Measurements from ENCODE around the gene CAV2.

CAV2 gene

DNA sequence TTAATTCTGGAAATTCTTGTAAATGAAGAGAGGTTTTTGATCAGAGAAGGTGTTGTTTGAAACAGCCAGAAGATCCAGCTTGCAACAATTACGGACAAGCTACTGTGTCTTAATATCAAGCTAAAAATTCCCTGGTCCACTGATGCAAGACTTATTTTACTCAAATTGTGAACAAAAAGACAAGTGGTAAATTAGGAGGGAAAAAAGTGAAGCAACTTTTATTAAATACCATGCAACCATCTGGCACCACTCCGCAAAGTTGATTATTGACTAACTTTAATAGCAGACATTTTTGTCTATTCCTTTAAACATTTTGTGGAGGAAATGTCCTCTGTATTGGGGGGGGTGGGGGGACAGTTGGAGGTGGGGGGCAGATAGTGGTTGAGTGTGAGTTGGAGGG, 5.1 kb upstream of the CAV2 start:
- Histone ChIP-seq H3K79me2 (ENCODE audit: insufficient read depth, low read length) (no peaks in the 10 kb centered on the region), H3K36me3 (ENCODE audit: insufficient read depth, low read length) (no peaks in the 10 kb centered on the region), H4K20me1 (ENCODE audit: insufficient read depth, low read length) (no peaks in the 10 kb centered on the region), H3F3A (ENCODE audit: insufficient read depth, low read length) (no peaks in the 10 kb centered on the region), H3K4me3 (ENCODE audit: low read depth, low read length, poor library complexity, severe bottlenecking) (no peak overlapping the region), H2AFZ (ENCODE audit: low read length) (no peak overlapping the region), H3K9me3 (ENCODE audit: low read length) (no peaks in the 10 kb centered on the region), H3K9ac (ENCODE audit: low read length) (no peak overlapping the region), H3K9me2 (ENCODE audit: low read depth, low read length) (no peaks in the 10 kb centered on the region), H3K27ac (ENCODE audit: low read depth, low read length, poor library complexity, severe bottlenecking) (no peak overlapping the region), H3K4me2 (ENCODE audit: low read length) (no peak overlapping the region), H3K27me3 (ENCODE audit: insufficient read depth, low read length) (no peaks in the 10 kb centered on the region), H3K4me1 (ENCODE audit: insufficient read depth, low read length, severe bottlenecking) (no peaks in the 10 kb centered on the region)
- TF ChIP-seq EZH2 (IDR thresholded peaks at IDR 0.05; ENCODE audit: borderline replicate concordance, low read length): no peak
- TF ChIP-seq, protein P1, sequence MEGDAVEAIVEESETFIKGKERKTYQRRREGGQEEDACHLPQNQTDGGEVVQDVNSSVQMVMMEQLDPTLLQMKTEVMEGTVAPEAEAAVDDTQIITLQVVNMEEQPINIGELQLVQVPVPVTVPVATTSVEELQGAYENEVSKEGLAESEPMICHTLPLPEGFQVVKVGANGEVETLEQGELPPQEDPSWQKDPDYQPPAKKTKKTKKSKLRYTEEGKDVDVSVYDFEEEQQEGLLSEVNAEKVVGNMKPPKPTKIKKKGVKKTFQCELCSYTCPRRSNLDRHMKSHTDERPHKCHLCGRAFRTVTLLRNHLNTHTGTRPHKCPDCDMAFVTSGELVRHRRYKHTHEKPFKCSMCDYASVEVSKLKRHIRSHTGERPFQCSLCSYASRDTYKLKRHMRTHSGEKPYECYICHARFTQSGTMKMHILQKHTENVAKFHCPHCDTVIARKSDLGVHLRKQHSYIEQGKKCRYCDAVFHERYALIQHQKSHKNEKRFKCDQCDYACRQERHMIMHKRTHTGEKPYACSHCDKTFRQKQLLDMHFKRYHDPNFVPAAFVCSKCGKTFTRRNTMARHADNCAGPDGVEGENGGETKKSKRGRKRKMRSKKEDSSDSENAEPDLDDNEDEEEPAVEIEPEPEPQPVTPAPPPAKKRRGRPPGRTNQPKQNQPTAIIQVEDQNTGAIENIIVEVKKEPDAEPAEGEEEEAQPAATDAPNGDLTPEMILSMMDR (IDR thresholded peaks at IDR 0.05; ENCODE audit: low read length): no peak

DNA sequence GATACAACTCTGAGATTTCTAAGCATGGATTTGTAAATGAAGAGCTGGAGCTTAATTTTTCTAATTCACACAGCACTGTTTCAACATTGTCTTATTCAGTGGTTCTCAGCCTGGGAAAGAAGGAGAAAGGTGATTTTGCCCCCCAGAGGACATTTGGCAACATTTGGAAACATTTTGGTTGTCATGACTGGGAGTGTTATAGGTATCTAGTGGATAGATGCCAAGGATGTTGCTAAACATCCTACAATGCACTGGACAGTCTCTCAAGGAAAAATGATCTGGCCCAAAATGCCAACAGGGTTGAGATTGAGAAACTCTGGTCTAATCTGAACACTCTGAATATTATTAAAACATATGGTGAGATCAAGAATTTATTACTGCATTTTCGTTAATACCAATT, 3.8 kb upstream of the CAV2 start:
- no peaks in the 10 kb centered on the region for H3K36me3 ChIP-seq (ENCODE audit: insufficient read depth, low read length)
- no peak overlapping the region for H3K4me3 ChIP-seq (ENCODE audit: low read depth, low read length, poor library complexity, severe bottlenecking)
- H3F3A ChIP-seq (ENCODE audit: insufficient read depth, low read length): no peaks in the 10 kb centered on the region
- no peaks in the 10 kb centered on the region for H3K27me3 ChIP-seq (ENCODE audit: insufficient read depth, low read length)
- TF ChIP-seq, protein P1 (IDR thresholded peaks at IDR 0.05; ENCODE audit: low read length): no peak
- TF ChIP-seq EZH2 (IDR thresholded peaks at IDR 0.05; ENCODE audit: borderline replicate concordance, low read length): no peak
- no peaks in the 10 kb centered on the region for H3K79me2 ChIP-seq (ENCODE audit: insufficient read depth, low read length)
- H4K20me1 ChIP-seq (ENCODE audit: insufficient read depth, low read length): no peaks in the 10 kb centered on the region
- no peak overlapping the region for H3K4me2 ChIP-seq (ENCODE audit: low read length)
- no peak overlapping the region for H3K9ac ChIP-seq (ENCODE audit: low read length)
- H3K9me3 ChIP-seq (ENCODE audit: low read length): no peaks in the 10 kb centered on the region
- no peak overlapping the region for H2AFZ ChIP-seq (ENCODE audit: low read length)
- H3K4me1 ChIP-seq (ENCODE audit: insufficient read depth, low read length, severe bottlenecking): no peaks in the 10 kb centered on the region
- H3K27ac ChIP-seq (ENCODE audit: low read depth, low read length, poor library complexity, severe bottlenecking): no peak overlapping the region
- H3K9me2 ChIP-seq (ENCODE audit: low read depth, low read length): no peaks in the 10 kb centered on the region

DNA sequence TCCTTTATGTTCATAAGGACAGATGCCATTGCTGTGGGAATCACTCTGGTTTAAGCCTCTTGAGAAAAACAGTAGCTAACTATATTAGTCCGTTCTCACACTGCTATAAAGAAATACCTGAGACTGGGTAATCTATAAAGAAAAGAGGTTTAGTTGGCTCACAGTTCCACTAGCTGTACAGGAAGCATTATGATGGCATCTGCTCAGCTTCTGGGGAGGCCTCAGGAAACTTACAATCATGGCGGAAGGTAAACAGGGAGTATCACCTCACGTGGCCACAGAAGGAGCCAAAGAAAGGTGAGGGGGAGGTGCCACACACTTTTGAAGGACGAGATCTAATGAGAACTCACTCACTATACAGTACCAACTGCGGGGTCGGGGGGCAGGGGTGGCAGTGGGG, 2.9 kb upstream of the CAV2 start:
- no peak overlapping the region for H2AFZ ChIP-seq (ENCODE audit: low read length)
- no peak for TF ChIP-seq EZH2 (IDR thresholded peaks at IDR 0.05; ENCODE audit: borderline replicate concordance, low read length)
- TF ChIP-seq, protein P1 (IDR thresholded peaks at IDR 0.05; ENCODE audit: low read length): no peak
- no peak overlapping the region for H3K27ac ChIP-seq (ENCODE audit: low read depth, low read length, poor library complexity, severe bottlenecking)
- no peaks in the 10 kb centered on the region for H3F3A ChIP-seq (ENCODE audit: insufficient read depth, low read length)
- no peak overlapping the region for H3K4me3 ChIP-seq (ENCODE audit: low read depth, low read length, poor library complexity, severe bottlenecking)
- no peak overlapping the region for H3K4me2 ChIP-seq (ENCODE audit: low read length)
- no peaks in the 10 kb centered on the region for H3K4me1 ChIP-seq (ENCODE audit: insufficient read depth, low read length, severe bottlenecking)
- H3K9ac ChIP-seq (ENCODE audit: low read length): no peak overlapping the region
- H3K9me3 ChIP-seq (ENCODE audit: low read length): no peaks in the 10 kb centered on the region
- no peaks in the 10 kb centered on the region for H4K20me1 ChIP-seq (ENCODE audit: insufficient read depth, low read length)
- H3K9me2 ChIP-seq (ENCODE audit: low read depth, low read length): no peaks in the 10 kb centered on the region
- no peaks in the 10 kb centered on the region for H3K79me2 ChIP-seq (ENCODE audit: insufficient read depth, low read length)
- H3K36me3 ChIP-seq (ENCODE audit: insufficient read depth, low read length): no peaks in the 10 kb centered on the region
- no peaks in the 10 kb centered on the region for H3K27me3 ChIP-seq (ENCODE audit: insufficient read depth, low read length)
